Measurements from ENCODE around the gene DDB1.

The DDB1 gene

DNA sequence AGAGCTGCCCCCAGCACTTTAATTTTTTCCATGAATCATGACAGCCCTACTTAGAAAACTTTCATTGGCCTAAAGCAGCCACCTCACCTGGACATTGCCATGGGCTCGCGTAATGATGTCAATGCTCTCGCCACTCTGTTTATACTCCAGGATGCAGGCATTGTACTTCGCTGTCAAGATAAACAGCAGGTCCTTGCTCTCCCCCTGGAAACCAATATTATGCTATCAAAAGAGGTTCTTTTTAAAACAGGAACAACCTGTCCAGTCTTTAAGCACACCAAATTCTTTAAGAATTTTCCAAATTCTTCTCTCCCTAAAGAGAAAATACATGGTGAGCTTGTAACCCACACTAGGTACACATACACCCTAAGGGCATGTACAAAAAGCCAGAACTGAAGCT, 3.0 kb downstream of the DDB1 start:
- DNase-seq (ENCODE audit: insufficient read length, low spot score) (no peak), FAIRE-seq (no peak)
- no peak for TF ChIP-seq POU2F2 (IDR thresholded peaks at IDR 0.05; ENCODE audit: low read depth, low read length)
- no peak for TF ChIP-seq PAX5 (IDR thresholded peaks at IDR 0.05; ENCODE audit: insufficient read depth, low read length, severe bottlenecking)
- no peak for TF ChIP-seq SPI1 (IDR thresholded peaks at IDR 0.05; ENCODE audit: low read depth, low read length)
- TF ChIP-seq POLR2AphosphoS5 (IDR thresholded peaks at IDR 0.05; ENCODE audit: low read depth, low read length): no peak
- no peak for TF ChIP-seq TAF1 (IDR thresholded peaks at IDR 0.05; ENCODE audit: low read depth, low read length)
- no peak for TF ChIP-seq POLR2A (IDR thresholded peaks at IDR 0.05; ENCODE audit: low read depth, low read length)

DNA sequence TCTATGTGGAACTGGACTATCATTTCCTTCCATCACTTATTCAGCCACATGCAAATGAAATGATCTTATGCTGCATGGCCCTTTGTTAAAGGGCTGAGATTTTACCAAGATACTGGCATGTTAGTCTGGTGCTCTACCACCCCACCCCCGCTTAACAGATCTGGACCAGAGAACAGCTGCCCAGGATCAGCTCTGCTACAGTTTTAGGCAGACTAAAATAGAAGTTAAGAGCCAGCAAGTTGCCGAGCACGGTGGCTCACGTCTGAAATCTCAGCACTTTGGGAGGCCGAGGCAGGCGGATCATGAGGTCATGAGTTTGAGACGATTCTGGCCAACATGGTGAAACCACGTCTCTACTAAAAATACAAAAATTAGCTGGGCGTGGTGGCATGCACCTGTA, 4.6 kb downstream of the DDB1 start:
- DNase-seq (ENCODE audit: insufficient read length, low spot score) (no peak), FAIRE-seq (no peak)
- TF ChIP-seq POU2F2 (IDR thresholded peaks at IDR 0.05; ENCODE audit: low read depth, low read length) (no peak), TAF1 (IDR thresholded peaks at IDR 0.05; ENCODE audit: low read depth, low read length) (no peak)

- TF ChIP-seq TAF1 (IDR thresholded peaks at IDR 0.05; ENCODE audit: low read depth, low read length): no peak
- TF ChIP-seq SPI1 (IDR thresholded peaks at IDR 0.05; ENCODE audit: low read depth, low read length): no peak
- no peak for TF ChIP-seq POU2F2 (IDR thresholded peaks at IDR 0.05; ENCODE audit: low read depth, low read length)
- no peak for TF ChIP-seq PAX5 (IDR thresholded peaks at IDR 0.05; ENCODE audit: insufficient read depth, low read length, severe bottlenecking)
- TF ChIP-seq POLR2AphosphoS5 (IDR thresholded peaks at IDR 0.05; ENCODE audit: low read depth, low read length): no peak
- no peak for TF ChIP-seq POLR2A (IDR thresholded peaks at IDR 0.05; ENCODE audit: low read depth, low read length)
- no peak for DNase-seq (ENCODE audit: insufficient read length, low spot score)
- no peak for FAIRE-seq
Measured at GRCh38 chr11:61327669-61328071, 5.2 kb downstream of the DDB1 start.

- DNase-seq (ENCODE audit: insufficient read length, low spot score) (no peak), FAIRE-seq (no peak)
- no peak for TF ChIP-seq TAF1 (IDR thresholded peaks at IDR 0.05; ENCODE audit: low read depth, low read length)
- TF ChIP-seq SPI1 (IDR thresholded peaks at IDR 0.05; ENCODE audit: low read depth, low read length): no peak
- no peak for TF ChIP-seq PAX5 (IDR thresholded peaks at IDR 0.05; ENCODE audit: insufficient read depth, low read length, severe bottlenecking)
- no peak for TF ChIP-seq POU2F2 (IDR thresholded peaks at IDR 0.05; ENCODE audit: low read depth, low read length)
Measured at GRCh38 chr11:61325649-61326414, 7.1 kb downstream of the DDB1 start.

DNA sequence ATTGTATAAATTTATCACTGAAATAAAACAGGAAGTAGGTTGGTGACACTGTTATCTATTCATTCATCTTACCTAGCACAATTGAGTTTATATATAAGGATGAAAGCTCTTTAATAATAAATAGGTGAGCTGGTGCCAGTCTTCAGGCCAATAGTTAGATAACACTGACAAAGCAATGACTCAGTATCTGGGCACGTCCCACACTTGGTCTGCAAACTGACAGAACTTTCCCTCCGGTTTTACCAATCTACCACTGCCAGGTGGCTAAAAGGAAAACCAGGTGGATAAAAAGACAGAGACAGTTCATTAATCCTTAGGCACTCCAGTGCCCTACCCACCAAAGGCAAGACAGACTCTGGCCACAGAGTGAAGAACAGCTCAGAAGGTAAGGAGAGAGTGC, 17.6 kb downstream of the DDB1 start:
- no peak for TF ChIP-seq POLR2AphosphoS5 (IDR thresholded peaks at IDR 0.05; ENCODE audit: low read depth, low read length)
- TF ChIP-seq POLR2A (IDR thresholded peaks at IDR 0.05; ENCODE audit: low read depth, low read length): no peak
- no peak for TF ChIP-seq POU2F2 (IDR thresholded peaks at IDR 0.05; ENCODE audit: low read depth, low read length)
- TF ChIP-seq TAF1 (IDR thresholded peaks at IDR 0.05; ENCODE audit: low read depth, low read length): no peak
- no peak for TF ChIP-seq SPI1 (IDR thresholded peaks at IDR 0.05; ENCODE audit: low read depth, low read length)
- TF ChIP-seq PAX5 (IDR thresholded peaks at IDR 0.05; ENCODE audit: insufficient read depth, low read length, severe bottlenecking): no peak
- DNase-seq (ENCODE audit: insufficient read length, low spot score) (no peak), FAIRE-seq (no peak)

- no peak for TF ChIP-seq SPI1 (IDR thresholded peaks at IDR 0.05; ENCODE audit: low read depth, low read length)
- TF ChIP-seq POU2F2 (IDR thresholded peaks at IDR 0.05; ENCODE audit: low read depth, low read length): no peak
- no peak for TF ChIP-seq POLR2A (IDR thresholded peaks at IDR 0.05; ENCODE audit: low read depth, low read length)
- no peak for TF ChIP-seq POLR2AphosphoS5 (IDR thresholded peaks at IDR 0.05; ENCODE audit: low read depth, low read length)
- no peak for TF ChIP-seq PAX5 (IDR thresholded peaks at IDR 0.05; ENCODE audit: insufficient read depth, low read length, severe bottlenecking)
- TF ChIP-seq TAF1 (IDR thresholded peaks at IDR 0.05; ENCODE audit: low read depth, low read length): no peak
- DNase-seq (ENCODE audit: insufficient read length, low spot score): no peak
- no peak for FAIRE-seq
Measured at GRCh38 chr11:61310749-61311148, 22.2 kb downstream of the DDB1 start.

GRCh38 chr11:61309739-61310138, 23.2 kb downstream of the DDB1 start:
- FAIRE-seq (no peak), DNase-seq (ENCODE audit: insufficient read length, low spot score) (no peak)
- no peak for TF ChIP-seq SPI1 (IDR thresholded peaks at IDR 0.05; ENCODE audit: low read depth, low read length)

DNA sequence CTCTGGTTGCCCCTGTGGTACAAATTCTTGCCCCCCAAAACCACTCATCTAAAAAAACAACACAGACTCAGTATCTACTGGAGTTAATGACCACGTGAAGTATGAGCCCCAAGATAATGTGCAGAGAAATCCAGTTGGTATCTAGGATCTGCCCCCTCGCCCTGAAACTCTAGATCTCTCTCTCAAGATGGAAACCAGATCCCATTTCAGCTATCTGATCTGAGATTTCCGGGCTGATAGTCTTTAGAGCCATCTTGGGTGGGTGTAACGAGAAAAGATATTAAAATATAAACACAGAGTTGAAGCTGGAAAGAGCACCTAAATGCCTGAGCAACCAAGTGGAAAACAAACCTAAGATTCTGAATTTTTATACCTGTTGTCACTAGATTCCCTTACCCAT, 23.8 kb downstream of the DDB1 start:
- DNase-seq (ENCODE audit: insufficient read length, low spot score) (no peak), FAIRE-seq (no peak)
- TF ChIP-seq SPI1 (IDR thresholded peaks at IDR 0.05; ENCODE audit: low read depth, low read length) (no peak), TAF1 (IDR thresholded peaks at IDR 0.05; ENCODE audit: low read depth, low read length) (no peak), POLR2A (IDR thresholded peaks at IDR 0.05; ENCODE audit: low read depth, low read length) (no peak), PAX5 (IDR thresholded peaks at IDR 0.05; ENCODE audit: insufficient read depth, low read length, severe bottlenecking) (no peak), POU2F2 (IDR thresholded peaks at IDR 0.05; ENCODE audit: low read depth, low read length) (no peak), POLR2AphosphoS5 (IDR thresholded peaks at IDR 0.05; ENCODE audit: low read depth, low read length) (no peak)

DNA sequence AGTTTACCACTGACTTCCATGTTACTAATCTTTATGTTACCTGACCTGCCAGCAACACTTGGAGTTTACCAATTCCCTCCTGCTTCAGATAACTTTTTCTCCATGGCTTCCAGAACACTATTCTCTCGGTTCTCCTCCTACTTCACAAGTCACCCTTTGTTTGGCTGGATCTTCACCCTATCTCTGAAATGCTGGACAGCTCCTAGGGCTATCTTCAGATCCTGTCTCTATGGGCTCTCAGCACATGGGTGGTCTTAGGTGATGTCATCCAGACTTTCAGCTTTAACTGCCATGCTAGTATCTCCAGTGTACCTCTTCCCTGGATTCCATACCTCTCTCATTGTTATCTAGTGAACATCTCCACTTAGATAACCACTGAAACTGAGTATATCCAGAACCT, 25.6 kb downstream of the DDB1 start:
- DNase-seq (ENCODE audit: insufficient read length, low spot score): no peak
- TF ChIP-seq POLR2AphosphoS5 (IDR thresholded peaks at IDR 0.05; ENCODE audit: low read depth, low read length) (no peak), PAX5 (IDR thresholded peaks at IDR 0.05; ENCODE audit: insufficient read depth, low read length, severe bottlenecking) (no peak), POLR2A (IDR thresholded peaks at IDR 0.05; ENCODE audit: low read depth, low read length) (no peak), POU2F2 (IDR thresholded peaks at IDR 0.05; ENCODE audit: low read depth, low read length) (no peak), TAF1 (IDR thresholded peaks at IDR 0.05; ENCODE audit: low read depth, low read length) (no peak), SPI1 (IDR thresholded peaks at IDR 0.05; ENCODE audit: low read depth, low read length) (no peak)
- no peak for FAIRE-seq

DNA sequence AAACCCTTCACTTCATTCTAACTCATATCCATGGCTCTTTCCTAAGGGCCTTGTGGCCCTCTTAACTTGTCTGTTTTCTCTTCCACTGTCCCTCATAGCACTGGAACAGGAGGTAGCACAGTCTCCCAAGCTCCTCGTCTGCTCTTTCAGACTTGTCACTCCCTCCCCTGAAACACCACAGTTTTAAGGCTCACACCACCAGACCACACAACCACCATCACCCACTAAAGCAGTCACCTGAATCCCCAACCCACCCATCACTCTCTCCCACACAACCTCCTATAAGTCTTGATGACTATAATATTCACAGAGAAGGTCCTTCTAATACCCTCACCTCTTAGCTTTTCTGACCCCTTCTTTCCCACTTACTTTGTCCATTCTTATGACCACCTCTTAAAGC, 26.7 kb downstream of the DDB1 start:
- DNase-seq (ENCODE audit: insufficient read length, low spot score) (no peak), FAIRE-seq (no peak)
- no peak for TF ChIP-seq POLR2A (IDR thresholded peaks at IDR 0.05; ENCODE audit: low read depth, low read length)
- no peak for TF ChIP-seq PAX5 (IDR thresholded peaks at IDR 0.05; ENCODE audit: insufficient read depth, low read length, severe bottlenecking)
- no peak for TF ChIP-seq POU2F2 (IDR thresholded peaks at IDR 0.05; ENCODE audit: low read depth, low read length)
- no peak for TF ChIP-seq SPI1 (IDR thresholded peaks at IDR 0.05; ENCODE audit: low read depth, low read length)
- TF ChIP-seq TAF1 (IDR thresholded peaks at IDR 0.05; ENCODE audit: low read depth, low read length): no peak
- TF ChIP-seq POLR2AphosphoS5 (IDR thresholded peaks at IDR 0.05; ENCODE audit: low read depth, low read length): no peak
